B cell (primary cell): ENCODE measurements around the gene WASL. TPM values are rescaled to one million over a fixed set of nuclear protein-coding genes. Genes with fewer than 3 reads are reported as not detected.

ENCODE experiments used
- ATAC-seq: fragments of 200-7000 bp; cut with Tn5 transposase; one replicate; pipeline ENCODE4 v1.10.0; 2021; ENCODE audit warnings: low read depth, mild to moderate bottlenecking, moderate number of reproducible peaks, moderate library complexity
- CTCF ChIA-PET: fragments of 350-600 bp; sonication (Branson Sonifier 250); formaldehyde crosslinking; loops from one replicate; lab custom pipeline; 2021; ENCODE audit warnings: antibody characterized with exemption, inconsistent platforms; lab: Charles Lee
- POLR2A ChIA-PET: fragments of 350-600 bp; sonication (Branson Sonifier 250); formaldehyde crosslinking; loops from one replicate; lab custom pipeline; 2021; ENCODE audit warnings: antibody characterized with exemption; lab: Charles Lee
- DNase-seq: peaks from one replicate; pipeline ENCODE4 v3.0.0; 2013
- H2AFZ ChIP-seq: 2 replicates; pipeline ENCODE4 v1.6.1; 2012; ENCODE audit warnings: mild to moderate bottlenecking, low read depth, low read length; ENCODE audit not compliant: insufficient read depth, poor library complexity, severe bottlenecking
- H3K27ac ChIP-seq, 2 donors: 1 replicate in 1 of 2; 2 replicates in 1 of 2; pipeline ENCODE4 v1.5.1; 2012 to 2013; ENCODE audit warnings: low read length in 2 of 2, mild to moderate bottlenecking in 2 of 2, moderate library complexity in 1 of 2
- H3K27me3 ChIP-seq, 4 experiments: fragments of 200-600 bp in 1 of 4; sonication (generic) in 1 of 4; replicated peaks in 1 of 4; 1 replicate in 2 of 4; 2 replicates in 2 of 4; pipeline versions ENCODE4 v1.6.1 to v1.7.0; 2013 to 2016; ENCODE audit warnings: low read length in 3 of 4, mild to moderate bottlenecking in 2 of 4, mixed read lengths in 1 of 4, moderate library complexity in 1 of 4; ENCODE audit not compliant: insufficient read depth in 4 of 4, control insufficient read depth in 3 of 4; ENCODE audit errors: control extremely low read depth in 1 of 4
- H3K36me3 ChIP-seq, 2 experiments: replicated peaks in 1 of 2; 1 replicate in 1 of 2; 2 replicates in 1 of 2; pipeline versions ENCODE4 v1.6.1 to v1.7.1; 2013; ENCODE audit warnings: low read length in 1 of 2; ENCODE audit not compliant: insufficient read depth in 2 of 2, control insufficient read depth in 1 of 2; ENCODE audit errors: control extremely low read depth in 1 of 2, extremely low read depth in 1 of 2
- H3K4me1 ChIP-seq, 2 donors: fragments of 200-600 bp in 1 of 2; sonication (generic) in 1 of 2; 1 replicate in 1 of 2; 2 replicates in 1 of 2; pipeline versions ENCODE4 v1.5.1 to v1.6.1; 2013 to 2017; ENCODE audit warnings: low read length in 2 of 2; ENCODE audit not compliant: control insufficient read depth in 2 of 2, insufficient read depth in 2 of 2
- H3K4me2 ChIP-seq: replicated peaks from 2 replicates; pipeline ENCODE3; 2012; ENCODE audit warnings: mild to moderate bottlenecking, low read depth, low read length; ENCODE audit not compliant: poor library complexity, severe bottlenecking
- H3K4me3 ChIP-seq, 5 experiments: fragments of 200-600 bp in 1 of 5; sonication (generic) in 1 of 5; 1 replicate in 3 of 5; 2 replicates in 2 of 5; pipeline versions ENCODE4 v1.5.1 to v1.7.0; 2011 to 2016; ENCODE audit warnings: low read length in 4 of 5, mild to moderate bottlenecking in 4 of 5, low read depth in 2 of 5, control low read depth in 1 of 5, moderate library complexity in 1 of 5; ENCODE audit not compliant: insufficient read depth in 1 of 5; ENCODE audit errors: control extremely low read depth in 1 of 5, extremely low read depth in 1 of 5
- H3K79me2 ChIP-seq: fragments of 200-600 bp; sonication (generic); one replicate; pipeline ENCODE4 v1.6.0; 2016; ENCODE audit warnings: low read length; ENCODE audit not compliant: control insufficient read depth, insufficient read depth
- H3K9ac ChIP-seq: fragments of 200-600 bp; sonication (generic); 2 replicates; pipeline ENCODE4 v1.6.1; 2017; ENCODE audit warnings: mild to moderate bottlenecking, low read length, moderate library complexity
- H3K9me3 ChIP-seq, 3 donors: one replicate each; pipeline versions ENCODE4 v1.6.1 to v1.7.1; 2013; ENCODE audit warnings: low read length in 2 of 3; ENCODE audit not compliant: control insufficient read depth in 2 of 3, insufficient read depth in 1 of 3; ENCODE audit errors: control extremely low read depth in 1 of 3
- H4K20me1 ChIP-seq: 2 replicates; pipeline ENCODE4 v1.6.0; 2012; ENCODE audit warnings: mild to moderate bottlenecking, low read length; ENCODE audit not compliant: insufficient read depth, control insufficient read depth, poor library complexity, severe bottlenecking
- H3K27ac Mint-ChIP-seq: one replicate; pipeline ENCODE4 v1.8.0; 2021; ENCODE audit warnings: mixed read lengths
- H3K27me3 Mint-ChIP-seq: one replicate; pipeline ENCODE4 v1.8.0; 2021; ENCODE audit warnings: mixed read lengths
- H3K4me1 Mint-ChIP-seq: one replicate; pipeline ENCODE4 v1.8.0; 2021; ENCODE audit warnings: mixed read lengths
- H3K4me3 Mint-ChIP-seq: one replicate; pipeline ENCODE4 v1.8.0; 2021; ENCODE audit warnings: mixed read lengths
- H3K9me3 Mint-ChIP-seq: one replicate; pipeline ENCODE4 v1.8.0; 2022; ENCODE audit warnings: mixed read lengths; ENCODE audit not compliant: insufficient read depth
- CTCF ChIP-seq: fragments of 200-600 bp; IDR thresholded peaks from one replicate; pipeline ENCODE4 v1.8.0; 2022; ENCODE audit warnings: antibody characterized with exemption, mild to moderate bottlenecking
- EZH2 ChIP-seq: IDR thresholded peaks from 2 replicates; pipeline ENCODE4 v1.6.1; 2012; ENCODE audit warnings: borderline replicate concordance, low read depth, mild to moderate bottlenecking, moderate library complexity, low read length; ENCODE audit not compliant: insufficient read depth, poor library complexity, severe bottlenecking
- WGBS: methylation state at CpG from one replicate; pipeline ENCODE4 v1.1.5; 2013; ENCODE audit warnings: missing lambda C conversion rate; ENCODE audit not compliant: insufficient coverage; 5-methylcytosine and 5-hydroxymethylcytosine counted together
- intact Hi-C: fragments of 100-400 bp; cut with micrococcal nuclease; formaldehyde crosslinking; loops from one replicate; pipeline ENCODE4 v1.10.0; 2022
- polyA plus RNA-seq: library from polyadenylated mRNA; depleted of rRNA; stranded (reverse); fragments of >200 nt; gene quantifications from 2 replicates; pipeline ENCODE4 v1.2.3, GENCODE V29; 2012
- total RNA-seq, 2 donors: library from RNA; stranded (reverse); fragments of 120-200 nt in 1 of 2; gene quantifications; 1 replicate in 1 of 2; 2 replicates in 1 of 2; pipeline versions ENCODE4 v1.2.3 to v1.2.4, GENCODE V29; 2013 to 2022

The WASL gene
- total and polyA plus RNA-seq, 2 donors (not counting 1 experiment from before 2014, with no cell fraction given): 1.8 to 10.4 TPM

GRCh38 chr7:123643495-123644441 lies 105.0 kb downstream of the WASL start:
- Mint-ChIP-seq H3K27me3 (peaks cover 48% of the 10 kb centered on the region), H3K27ac (no peak overlapping the region), H3K4me3 (no peak overlapping the region), H3K4me1 (no peaks in the 10 kb centered on the region), H3K9me3 (no peaks in the 10 kb centered on the region)
- Histone ChIP-seq H3K27me3 (peaks cover 0 to 11% (median 6%) of the 10 kb centered on the region in 4 experiments), H3K27ac (no peak overlapping the region), H3K9ac (no peak overlapping the region), H3K9me3 (no peaks in the 10 kb centered on the region), H3K4me1 (no peaks in the 10 kb centered on the region), H3K79me2 (no peaks in the 10 kb centered on the region), H3K36me3 (no peaks in the 10 kb centered on the region), H3K4me2 (no peak overlapping the region), H2AFZ (no peak overlapping the region), H3K4me3 (no peak overlapping the region), H4K20me1 (no peaks in the 10 kb centered on the region)
- POLR2A ChIA-PET: no interaction called here
- 9% methylated on average over 1 of the region's 6 CpGs for WGBS
- CTCF ChIA-PET: no interaction called here
- intact Hi-C loops: no loop called here
- TF ChIP-seq EZH2 (no peak), CTCF (no peak)
- no peak for DNase-seq
- no peak for ATAC-seq

- H3K9me3 Mint-ChIP-seq: no peaks in the 10 kb centered on the region
- DNase-seq: no peak
- H3K4me1 ChIP-seq: no peaks in the 10 kb centered on the region
These were observed 106.9 kb downstream of the WASL start for GRCh38 chr7:123641901-123642300.

More at GRCh38 chr7:123641901-123642300, 106.9 kb downstream of the WASL start:
- ChIA-PET POLR2A (no interaction called here), CTCF (interaction anchor here (0.7 kb wide), 1 partner anchor 231 kb away, joined by 3 read pairs; no protein-coding TSS in a partner anchor)
- Histone ChIP-seq H3K4me2 (no peak overlapping the region), H3K4me3 (no peak overlapping the region), H3K9ac (no peak overlapping the region), H3K79me2 (no peaks in the 10 kb centered on the region), H3K27me3 (peaks cover 0 to 12% (median 10%) of the 10 kb centered on the region in 4 experiments), H2AFZ (no peak overlapping the region), H3K9me3 (no peaks in the 10 kb centered on the region), H3K36me3 (no peaks in the 10 kb centered on the region), H3K27ac (no peak overlapping the region), H4K20me1 (no peaks in the 10 kb centered on the region)
- Mint-ChIP-seq H3K27ac (no peak overlapping the region), H3K27me3 (peaks cover 53% of the 10 kb centered on the region), H3K4me3 (no peak overlapping the region), H3K4me1 (no peaks in the 10 kb centered on the region)
- no peak for ATAC-seq
- intact Hi-C loops: no loop called here
- TF ChIP-seq EZH2 (no peak), CTCF (no peak)
- WGBS: 88% methylated on average over 2 of the region's 5 CpGs
